Amniotic stem cell (primary cell): ENCODE measurements around the gene ACTG2.

Source experiments
- DNase-seq: peaks from one replicate; lab custom pipeline; 2025; lab: John Stamatoyannopoulos, UW

ACTG2 gene

DNA sequence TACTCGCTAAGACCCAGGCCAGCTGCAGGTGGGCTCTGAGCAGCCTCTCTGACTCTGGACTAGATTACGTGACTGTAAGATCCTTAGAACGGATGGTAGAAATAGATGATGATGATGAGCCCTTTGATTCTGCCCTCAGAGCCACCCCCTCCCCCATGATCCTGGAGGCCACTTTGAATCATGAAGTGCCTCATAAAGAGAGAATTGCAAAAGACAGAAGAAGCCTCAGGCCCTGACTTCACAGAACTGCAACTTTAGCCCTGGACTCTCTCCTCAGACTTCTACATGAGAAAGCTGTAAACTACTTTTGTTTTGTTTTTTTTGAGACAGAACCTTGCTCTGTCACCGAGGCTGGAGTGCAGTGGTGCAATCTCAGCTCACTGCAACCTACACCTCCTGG is 76.5 kb downstream of the ACTG2 start:
- DNase-seq, result no peak
